Measurements from ENCODE around the gene COL5A2.

GRCh38 chr2:189157456-189157855 is 22.1 kb downstream of the COL5A2 start:
- TF ChIP-seq CTCF (IDR thresholded peaks at IDR 0.05): no peak
- TF ChIP-seq POLR2A (IDR thresholded peaks at IDR 0.05): no peak

Measured in lower leg skin (tissue), 3 donors.